ENCODE measurements around the gene ANO3. TPM values are rescaled to one million over a fixed set of nuclear protein-coding genes. Genes with fewer than 3 reads are reported as not detected.

ANO3 gene
- total RNA-seq, 1 experiment from 2014 or later, result not detected

GRCh38 chr11:26696330-26696729 lies 364.4 kb downstream of the ANO3 start:
- H3K4me2 ChIP-seq, result no peak overlapping the region
- no peaks in the 10 kb centered on the region for H3F3A ChIP-seq (ENCODE audit: insufficient read depth, low read depth)
- H3K4me1 ChIP-seq (replicated peaks; ENCODE audit: insufficient read depth), result no peaks in the 10 kb centered on the region
- ChIA-PET CTCF (no interaction called here), POLR2A (ENCODE audit: unreplicated experiment) (no interaction called here)
- intact Hi-C loops (cut with micrococcal nuclease; ENCODE audit: unreplicated experiment), result no loop called here
- no peak for TF ChIP-seq EZH2 (IDR thresholded peaks at IDR 0.05; ENCODE audit: low read depth)
- TF ChIP-seq, protein P1, sequence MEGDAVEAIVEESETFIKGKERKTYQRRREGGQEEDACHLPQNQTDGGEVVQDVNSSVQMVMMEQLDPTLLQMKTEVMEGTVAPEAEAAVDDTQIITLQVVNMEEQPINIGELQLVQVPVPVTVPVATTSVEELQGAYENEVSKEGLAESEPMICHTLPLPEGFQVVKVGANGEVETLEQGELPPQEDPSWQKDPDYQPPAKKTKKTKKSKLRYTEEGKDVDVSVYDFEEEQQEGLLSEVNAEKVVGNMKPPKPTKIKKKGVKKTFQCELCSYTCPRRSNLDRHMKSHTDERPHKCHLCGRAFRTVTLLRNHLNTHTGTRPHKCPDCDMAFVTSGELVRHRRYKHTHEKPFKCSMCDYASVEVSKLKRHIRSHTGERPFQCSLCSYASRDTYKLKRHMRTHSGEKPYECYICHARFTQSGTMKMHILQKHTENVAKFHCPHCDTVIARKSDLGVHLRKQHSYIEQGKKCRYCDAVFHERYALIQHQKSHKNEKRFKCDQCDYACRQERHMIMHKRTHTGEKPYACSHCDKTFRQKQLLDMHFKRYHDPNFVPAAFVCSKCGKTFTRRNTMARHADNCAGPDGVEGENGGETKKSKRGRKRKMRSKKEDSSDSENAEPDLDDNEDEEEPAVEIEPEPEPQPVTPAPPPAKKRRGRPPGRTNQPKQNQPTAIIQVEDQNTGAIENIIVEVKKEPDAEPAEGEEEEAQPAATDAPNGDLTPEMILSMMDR (conservative IDR thresholded peaks at IDR 0.05), result no peak
- H3K27me3 ChIP-seq (ENCODE audit: insufficient read depth, low read depth), result no peaks in the 10 kb centered on the region
- BruUV-seq (replicated peaks), result no TSS peak
- no peaks in the 10 kb centered on the region for H3K9me2 ChIP-seq (ENCODE audit: insufficient read depth)
- H3K27ac ChIP-seq, result no peak overlapping the region
- H3K4me3 ChIP-seq, result no peak overlapping the region
- no peak for DNase-seq
- no peaks in the 10 kb centered on the region for H3K9me3 ChIP-seq (ENCODE audit: insufficient read depth, low read depth)
- no peaks in the 10 kb centered on the region for H4K20me1 ChIP-seq (ENCODE audit: insufficient read depth)
- no peaks in the 10 kb centered on the region for H3K36me3 ChIP-seq (ENCODE audit: low read depth)
- H3K79me2 ChIP-seq (ENCODE audit: low read depth), result no peaks in the 10 kb centered on the region
- no peak overlapping the region for H2AFZ ChIP-seq

GRCh38 chr11:26698224-26698623 lies 366.3 kb downstream of the ANO3 start:
- H3K4me1 ChIP-seq (replicated peaks; ENCODE audit: insufficient read depth), result no peaks in the 10 kb centered on the region
- H2AFZ ChIP-seq, result no peak overlapping the region
- no peak overlapping the region for H3K4me3 ChIP-seq
- CTCF ChIA-PET, result no interaction called here
- H3K4me2 ChIP-seq, result no peak overlapping the region
- H4K20me1 ChIP-seq (ENCODE audit: insufficient read depth), result no peaks in the 10 kb centered on the region
- no TSS peak for BruUV-seq (replicated peaks)
- no peak for DNase-seq
- H3K27ac ChIP-seq, result no peak overlapping the region
- H3F3A ChIP-seq (ENCODE audit: insufficient read depth, low read depth), result no peaks in the 10 kb centered on the region
- H3K27me3 ChIP-seq (ENCODE audit: insufficient read depth, low read depth), result no peaks in the 10 kb centered on the region
- H3K79me2 ChIP-seq (ENCODE audit: low read depth), result no peaks in the 10 kb centered on the region
- H3K9me3 ChIP-seq (ENCODE audit: insufficient read depth, low read depth), result no peaks in the 10 kb centered on the region
- POLR2A ChIA-PET (ENCODE audit: unreplicated experiment), result no interaction called here
- intact Hi-C loops (cut with micrococcal nuclease; ENCODE audit: unreplicated experiment), result no loop called here
- no peak for TF ChIP-seq EZH2 (IDR thresholded peaks at IDR 0.05; ENCODE audit: low read depth)
- TF ChIP-seq, protein P1 (conservative IDR thresholded peaks at IDR 0.05), result no peak
- H3K9me2 ChIP-seq (ENCODE audit: insufficient read depth), result no peaks in the 10 kb centered on the region
- no peaks in the 10 kb centered on the region for H3K36me3 ChIP-seq (ENCODE audit: low read depth)

GRCh38 chr11:26700574-26701235 lies 368.8 kb downstream of the ANO3 start:
- no peaks in the 10 kb centered on the region for H3K79me2 ChIP-seq (ENCODE audit: low read depth)
- no TSS peak for BruUV-seq (replicated peaks)
- DNase-seq, result no peak
- H3K27ac ChIP-seq, result no peak overlapping the region
- H3K4me3 ChIP-seq, result no peak overlapping the region
- H2AFZ ChIP-seq, result no peak overlapping the region
- POLR2A ChIA-PET (ENCODE audit: unreplicated experiment), result no interaction called here
- H3K9me2 ChIP-seq (ENCODE audit: insufficient read depth), result no peaks in the 10 kb centered on the region
- CTCF ChIA-PET, result no interaction called here
- no peaks in the 10 kb centered on the region for H3F3A ChIP-seq (ENCODE audit: insufficient read depth, low read depth)
- no peaks in the 10 kb centered on the region for H3K36me3 ChIP-seq (ENCODE audit: low read depth)
- H4K20me1 ChIP-seq (ENCODE audit: insufficient read depth), result no peaks in the 10 kb centered on the region
- peaks cover 5% of the 10 kb centered on the region; the same call in 1 of the 2 replicates for H3K4me1 ChIP-seq (replicated peaks; ENCODE audit: insufficient read depth)
- intact Hi-C loops (cut with micrococcal nuclease; ENCODE audit: unreplicated experiment), result no loop called here
- no peak for TF ChIP-seq EZH2 (IDR thresholded peaks at IDR 0.05; ENCODE audit: low read depth)
- H3K27me3 ChIP-seq (ENCODE audit: insufficient read depth, low read depth), result no peaks in the 10 kb centered on the region
- no peaks in the 10 kb centered on the region for H3K9me3 ChIP-seq (ENCODE audit: insufficient read depth, low read depth)
- H3K4me2 ChIP-seq, result no peak overlapping the region

DNA sequence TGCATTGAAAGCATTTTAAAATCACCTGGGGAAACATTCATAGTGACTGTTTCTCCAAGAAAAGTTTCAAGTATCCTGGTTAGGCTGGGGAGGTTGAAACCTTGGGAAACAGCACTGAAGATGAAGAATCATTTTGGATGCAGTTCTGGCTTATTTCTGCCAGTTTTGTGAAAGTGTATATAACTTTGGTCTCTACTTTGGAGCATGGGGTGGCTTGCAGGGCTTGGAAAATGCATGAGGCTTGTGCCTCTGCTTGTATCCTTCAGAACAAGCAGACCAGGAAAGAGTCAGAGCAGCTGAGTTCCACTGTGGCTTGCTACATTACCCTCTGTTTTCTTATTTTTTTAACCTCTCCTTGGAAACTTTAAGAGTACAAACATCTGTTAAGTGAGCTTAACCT lies 370.5 kb downstream of the ANO3 start:
- Histone ChIP-seq H3K9me2 (ENCODE audit: insufficient read depth) (no peaks in the 10 kb centered on the region), H3K4me1 (replicated peaks; ENCODE audit: insufficient read depth) (peaks cover 5% of the 10 kb centered on the region; the same call in 1 of the 2 replicates), H2AFZ (no peak overlapping the region), H3K36me3 (ENCODE audit: low read depth) (no peaks in the 10 kb centered on the region), H3K27ac (no peak overlapping the region), H3F3A (ENCODE audit: insufficient read depth, low read depth) (no peaks in the 10 kb centered on the region), H4K20me1 (ENCODE audit: insufficient read depth) (no peaks in the 10 kb centered on the region), H3K4me2 (no peak overlapping the region), H3K79me2 (ENCODE audit: low read depth) (no peaks in the 10 kb centered on the region), H3K27me3 (ENCODE audit: insufficient read depth, low read depth) (no peaks in the 10 kb centered on the region), H3K4me3 (no peak overlapping the region), H3K9me3 (ENCODE audit: insufficient read depth, low read depth) (no peaks in the 10 kb centered on the region)
- BruUV-seq (replicated peaks), result no TSS peak
- ChIA-PET POLR2A (ENCODE audit: unreplicated experiment) (no interaction called here), CTCF (no interaction called here)
- intact Hi-C loops (cut with micrococcal nuclease; ENCODE audit: unreplicated experiment), result no loop called here
- TF ChIP-seq, protein P1 (conservative IDR thresholded peaks at IDR 0.05), result no peak
- no peak for TF ChIP-seq EZH2 (IDR thresholded peaks at IDR 0.05; ENCODE audit: low read depth)
- no peak for DNase-seq

All from PC-9 (cell line).